ENCODE data around the gene ADGRL3. TPM values are rescaled to one million over a fixed set of nuclear protein-coding genes. Genes with fewer than 3 reads are reported as not detected.
"Not testable (repeated sequence)": the region's sequence is repeated elsewhere in the genome, so short reads cannot be mapped to it uniquely, and the experiment has no call there.

ADGRL3 gene
- total RNA-seq, 2 experiments from 2014 or later, result not detected

DNA sequence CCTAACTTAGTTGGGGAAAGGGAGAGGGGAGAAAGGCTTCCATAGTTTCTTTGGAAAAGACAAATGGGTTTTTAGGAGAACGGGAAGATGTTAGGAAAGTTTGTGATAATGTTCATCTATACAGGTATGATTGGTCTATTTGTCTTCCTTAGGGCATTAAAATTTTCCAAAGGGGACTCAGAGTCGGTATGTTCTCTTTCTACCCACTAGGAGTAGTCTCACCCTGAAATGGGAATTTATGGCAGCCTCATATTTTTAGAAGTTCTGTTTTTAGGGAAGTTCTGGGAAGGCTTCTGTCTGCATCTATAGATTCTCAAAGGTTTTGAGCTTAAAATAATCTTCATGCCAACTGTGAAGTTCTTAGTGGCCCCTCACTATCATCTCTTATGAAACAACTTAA is 637.3 kb downstream of the ADGRL3 start:
- intact Hi-C loops (cut with micrococcal nuclease), result no loop called here
- H3K36me3 Mint-ChIP-seq, result no peaks in the 10 kb centered on the region

DNA sequence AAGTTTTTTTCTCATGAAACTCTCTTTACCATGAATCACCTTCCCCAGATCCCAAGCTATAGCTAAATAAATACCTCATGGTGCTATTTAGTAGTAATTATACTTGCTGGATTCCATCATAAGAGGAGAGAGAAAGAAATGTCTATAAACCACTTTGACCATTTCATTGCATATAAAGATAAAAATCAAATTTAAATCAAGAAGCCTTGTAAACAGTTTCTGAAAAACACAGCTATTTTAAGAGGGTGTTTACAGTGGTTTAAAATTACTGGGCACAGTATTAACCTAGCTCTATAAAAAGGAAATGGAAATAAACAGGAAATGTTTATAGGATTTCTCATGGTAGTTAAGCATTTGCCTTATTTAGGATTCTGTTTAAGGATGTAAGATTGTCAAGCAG is 637.9 kb downstream of the ADGRL3 start:
- Mint-ChIP-seq H3K4me3 (no peak overlapping the region), H3K4me1 (ENCODE audit: low read depth) (no peaks in the 10 kb centered on the region), H3K27me3 (no peaks in the 10 kb centered on the region), H3K27ac (no peak overlapping the region), H3K36me3 (no peaks in the 10 kb centered on the region), H3K9me3 (peaks cover 4% of the 10 kb centered on the region)
- DNase-seq, result no peak
- intact Hi-C loops (cut with micrococcal nuclease), result no loop called here
- ChIA-PET CTCF (no interaction called here), POLR2A (no interaction called here)

More for the DNA sequence above, 637.3 kb downstream of the ADGRL3 start:
- no peak for DNase-seq
- Mint-ChIP-seq H3K9me3 (peaks cover 4% of the 10 kb centered on the region), H3K27ac (no peak overlapping the region), H3K27me3 (no peaks in the 10 kb centered on the region), H3K4me1 (ENCODE audit: low read depth) (no peaks in the 10 kb centered on the region), H3K4me3 (no peak overlapping the region)
- ChIA-PET POLR2A (no interaction called here), CTCF (no interaction called here)

DNA sequence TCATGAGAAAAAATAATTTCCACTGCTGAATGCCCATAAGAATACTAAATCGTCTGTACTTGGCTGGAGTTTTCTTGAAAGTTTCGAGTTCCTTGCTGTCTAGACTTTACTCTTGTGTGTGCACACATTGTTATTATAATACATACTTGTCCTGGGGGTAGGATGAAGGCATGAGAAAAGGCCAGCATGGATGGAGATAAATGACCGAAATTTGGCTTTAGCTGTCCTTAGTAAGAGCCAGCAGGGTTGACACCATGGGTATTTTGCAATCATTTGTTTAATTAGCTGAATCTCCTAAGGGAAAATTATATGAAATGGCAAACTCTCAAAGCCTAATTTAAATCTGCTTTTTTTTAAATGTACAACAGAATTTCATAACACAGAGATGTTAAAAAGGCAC is 641.6 kb downstream of the ADGRL3 start:
- Mint-ChIP-seq H3K36me3 (no peaks in the 10 kb centered on the region), H3K4me3 (no peak overlapping the region), H3K27me3 (no peaks in the 10 kb centered on the region), H3K9me3 (peaks cover 3% of the 10 kb centered on the region), H3K4me1 (ENCODE audit: low read depth) (no peaks in the 10 kb centered on the region), H3K27ac (no peak overlapping the region)
- intact Hi-C loops (cut with micrococcal nuclease), result no loop called here
- ChIA-PET CTCF (no interaction called here), POLR2A (no interaction called here)
- DNase-seq, result no peak

DNA sequence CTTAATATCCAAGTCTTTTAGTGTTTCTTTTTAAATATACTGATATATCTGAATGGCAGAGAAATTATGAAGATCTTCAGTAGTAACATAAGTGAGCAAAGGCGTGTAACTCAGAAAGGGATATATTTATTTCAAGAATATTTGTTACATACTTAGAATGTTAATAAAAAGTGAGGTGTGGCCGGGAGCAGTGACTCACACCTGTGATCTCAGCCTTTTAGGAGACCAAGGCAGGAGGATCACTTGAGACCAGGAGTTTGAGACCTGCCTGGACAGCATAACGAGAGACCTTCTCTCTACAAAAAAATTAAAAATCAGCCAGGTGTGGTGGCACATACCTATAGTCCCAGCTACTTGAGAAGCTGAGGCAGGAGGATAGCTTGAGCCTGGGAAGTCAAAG is 651.0 kb downstream of the ADGRL3 start:
- ChIA-PET POLR2A (no interaction called here), CTCF (no interaction called here)
- no peaks in the 10 kb centered on the region for H3K4me1 Mint-ChIP-seq (ENCODE audit: low read depth)
- H3K36me3 Mint-ChIP-seq, result no peaks in the 10 kb centered on the region
- intact Hi-C loops (cut with micrococcal nuclease), result no loop called here
- peaks cover 4% of the 10 kb centered on the region for H3K9me3 Mint-ChIP-seq
- H3K27ac Mint-ChIP-seq, result no peak overlapping the region
- H3K27me3 Mint-ChIP-seq, result no peaks in the 10 kb centered on the region
- H3K4me3 Mint-ChIP-seq, result no peak overlapping the region
- no peak for DNase-seq

DNA sequence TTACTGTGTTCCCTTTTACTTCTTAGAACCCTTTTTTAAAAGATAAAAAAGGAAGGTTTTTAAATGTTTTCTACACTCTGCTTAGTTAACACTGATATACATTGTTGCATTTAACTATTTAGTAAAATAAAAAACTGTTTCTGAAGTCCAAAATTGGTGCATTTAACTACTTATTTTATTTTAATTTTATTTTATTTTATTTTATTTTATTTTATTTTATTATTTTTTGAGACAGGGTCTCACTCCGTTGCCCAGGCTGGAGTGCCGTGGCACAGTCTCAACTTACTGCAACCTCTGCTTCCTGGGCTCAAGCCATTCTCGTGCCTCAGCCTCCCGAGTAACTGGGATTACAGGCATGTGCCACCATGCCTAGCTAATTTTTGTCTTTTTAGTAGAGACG is 652.0 kb downstream of the ADGRL3 start:
- POLR2A ChIA-PET; H3K9me3 Mint-ChIP-seq; H3K27me3 Mint-ChIP-seq; CTCF ChIA-PET; DNase-seq; H3K27ac Mint-ChIP-seq; H3K36me3 Mint-ChIP-seq; H3K4me3 Mint-ChIP-seq; H3K4me1 Mint-ChIP-seq (ENCODE audit: low read depth); intact Hi-C loops (cut with micrococcal nuclease): not testable (repeated sequence)

DNA sequence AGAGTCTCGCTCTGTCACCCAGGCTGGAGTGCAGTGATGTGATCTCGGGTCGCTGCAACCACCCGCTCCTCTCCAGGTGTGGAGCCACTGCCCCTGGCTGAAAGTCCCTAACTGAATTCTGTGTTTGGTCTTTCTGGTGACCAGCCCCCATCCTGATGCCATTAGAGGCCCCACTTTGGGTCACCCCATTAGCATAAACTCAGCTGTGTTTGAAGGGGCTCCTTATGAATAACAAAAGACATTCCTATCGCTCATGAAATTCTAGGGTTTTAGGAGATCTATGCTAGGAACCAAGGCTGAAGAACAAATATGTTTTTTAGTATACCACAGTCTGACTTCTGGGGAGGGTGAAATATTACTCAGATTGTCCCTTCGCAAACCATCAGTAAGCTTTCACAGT is 652.9 kb downstream of the ADGRL3 start:
- ChIA-PET CTCF (no interaction called here), POLR2A (no interaction called here)
- no peaks in the 10 kb centered on the region for H3K4me1 Mint-ChIP-seq (ENCODE audit: low read depth)
- H3K36me3 Mint-ChIP-seq, result no peaks in the 10 kb centered on the region
- no peaks in the 10 kb centered on the region for H3K27me3 Mint-ChIP-seq
- intact Hi-C loops (cut with micrococcal nuclease), result no loop called here
- H3K4me3 Mint-ChIP-seq, result no peak overlapping the region
- H3K9me3 Mint-ChIP-seq, result peaks cover 8% of the 10 kb centered on the region
- no peak for DNase-seq
- no peak overlapping the region for H3K27ac Mint-ChIP-seq

DNA sequence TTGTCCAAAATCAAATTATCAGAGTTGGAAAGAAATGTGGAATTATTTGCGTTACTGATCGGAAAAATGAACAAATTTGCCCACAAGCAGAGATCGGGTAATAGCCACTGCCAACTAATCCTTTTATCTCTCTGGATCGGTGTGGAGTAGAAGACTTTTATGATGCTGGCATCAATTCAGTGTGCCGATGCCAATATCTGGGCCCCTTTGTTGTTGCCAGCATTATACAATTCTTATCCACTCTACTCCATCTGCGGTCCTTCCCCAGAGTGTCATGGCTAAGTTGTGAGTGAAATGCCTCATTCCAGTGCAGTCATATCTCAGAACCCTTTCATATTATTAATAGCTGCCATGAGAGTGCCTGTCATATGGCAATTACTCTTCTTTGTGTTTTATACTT is 660.2 kb downstream of the ADGRL3 start:
- Mint-ChIP-seq H3K27ac (no peak overlapping the region), H3K9me3 (peaks cover 10% of the 10 kb centered on the region), H3K4me1 (ENCODE audit: low read depth) (no peaks in the 10 kb centered on the region), H3K27me3 (no peaks in the 10 kb centered on the region), H3K36me3 (peaks cover 3% of the 10 kb centered on the region), H3K4me3 (no peak overlapping the region)
- ChIA-PET POLR2A (no interaction called here), CTCF (no interaction called here)
- intact Hi-C loops (cut with micrococcal nuclease), result no loop called here
- DNase-seq, result no peak

DNA sequence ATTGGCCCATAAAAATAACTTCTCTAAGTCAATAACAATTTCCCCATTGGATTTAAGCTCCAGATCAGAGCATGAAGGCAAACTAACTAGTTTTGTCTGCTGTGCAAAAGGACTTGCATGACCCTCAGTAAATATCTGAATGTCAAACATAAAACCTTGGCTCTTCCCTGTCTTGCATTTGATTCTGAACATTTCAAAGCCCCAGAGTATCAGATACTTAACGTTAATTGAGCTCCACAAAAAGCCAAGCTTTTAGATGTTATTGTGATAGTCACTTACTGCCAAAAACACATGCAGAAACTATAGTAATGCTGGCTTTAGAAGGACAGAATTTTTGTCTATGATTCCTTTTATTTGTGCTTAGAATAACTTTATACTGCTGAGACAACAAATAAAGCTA is 664.2 kb downstream of the ADGRL3 start:
- no peaks in the 10 kb centered on the region for H3K4me1 Mint-ChIP-seq (ENCODE audit: low read depth)
- ChIA-PET POLR2A (interaction anchor here (1.0 kb wide), 1 partner anchor 22 kb away, joined by 3 read pairs; no protein-coding TSS in a partner anchor), CTCF (no interaction called here)
- peaks cover 3% of the 10 kb centered on the region for H3K36me3 Mint-ChIP-seq
- no peak for DNase-seq
- no peaks in the 10 kb centered on the region for H3K27me3 Mint-ChIP-seq
- H3K4me3 Mint-ChIP-seq, result no peak overlapping the region
- H3K27ac Mint-ChIP-seq, result no peak overlapping the region
- H3K9me3 Mint-ChIP-seq, result peaks cover 9% of the 10 kb centered on the region
- intact Hi-C loops (cut with micrococcal nuclease), result no loop called here

DNA sequence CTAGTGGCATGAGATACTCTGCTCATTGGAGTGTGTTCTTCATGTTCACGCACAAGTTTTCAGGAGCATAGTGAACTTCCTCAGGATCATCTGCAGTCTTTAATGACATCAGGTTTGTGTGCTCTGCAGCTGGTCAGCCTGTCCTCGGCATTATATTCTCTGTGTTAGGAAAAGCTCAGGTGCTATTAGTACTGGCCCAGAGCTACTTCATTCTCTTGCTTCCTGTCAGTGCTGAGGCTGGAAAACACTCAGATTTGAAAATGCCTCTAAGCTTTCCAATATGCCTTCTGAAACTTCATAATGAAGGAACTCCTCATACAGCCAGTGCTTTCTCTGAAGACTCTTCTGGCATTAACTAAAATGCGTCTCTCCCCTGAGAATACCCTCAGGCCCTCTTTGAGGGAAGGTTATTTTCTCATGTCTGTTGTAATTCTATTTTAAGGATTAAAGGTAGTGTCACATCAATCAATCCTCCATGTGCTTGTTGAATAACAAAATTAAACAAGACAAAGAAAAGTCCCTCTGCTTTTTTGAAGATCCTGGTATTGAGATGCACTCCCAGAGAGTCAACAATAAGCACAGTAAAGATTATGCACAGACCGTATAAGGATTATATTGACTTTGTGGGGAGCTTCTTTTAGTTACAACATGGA is 666.4 kb downstream of the ADGRL3 start:
- POLR2A ChIA-PET, result no interaction called here
- H3K4me1 Mint-ChIP-seq (ENCODE audit: low read depth), result no peaks in the 10 kb centered on the region
- CTCF ChIA-PET, result no interaction called here
- no peak for DNase-seq
- H3K9me3 Mint-ChIP-seq, result peaks cover 6% of the 10 kb centered on the region
- no peaks in the 10 kb centered on the region for H3K27me3 Mint-ChIP-seq
- peaks cover 2% of the 10 kb centered on the region for H3K36me3 Mint-ChIP-seq
- H3K4me3 Mint-ChIP-seq, result no peak overlapping the region
- H3K27ac Mint-ChIP-seq, result no peak overlapping the region
- intact Hi-C loops (cut with micrococcal nuclease), result no loop called here

DNA sequence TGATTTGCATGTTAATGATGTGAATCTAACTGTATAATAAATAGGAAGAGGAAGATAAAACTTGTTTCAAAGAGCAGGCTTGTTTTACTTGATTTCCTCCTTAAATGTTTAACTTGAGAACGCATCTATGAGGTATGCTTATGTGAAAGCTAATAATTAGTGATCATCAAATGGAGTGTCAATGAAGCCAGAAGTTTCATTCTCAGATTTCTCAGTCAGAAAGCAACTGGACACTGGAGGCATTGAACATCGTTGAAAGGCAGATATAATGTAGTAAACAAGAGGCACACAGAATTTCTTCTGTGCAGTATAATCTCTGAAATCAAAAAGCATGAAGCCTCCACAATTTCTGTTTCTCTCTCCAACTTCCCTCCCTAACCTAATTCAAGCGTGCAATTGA is 672.9 kb downstream of the ADGRL3 start:
- Mint-ChIP-seq H3K4me3 (no peak overlapping the region), H3K4me1 (ENCODE audit: low read depth) (no peaks in the 10 kb centered on the region), H3K36me3 (no peaks in the 10 kb centered on the region), H3K9me3 (peaks cover 10% of the 10 kb centered on the region), H3K27ac (no peak overlapping the region), H3K27me3 (no peaks in the 10 kb centered on the region)
- ChIA-PET CTCF (no interaction called here), POLR2A (no interaction called here)
- intact Hi-C loops (cut with micrococcal nuclease), result no loop called here
- no peak for DNase-seq

DNA sequence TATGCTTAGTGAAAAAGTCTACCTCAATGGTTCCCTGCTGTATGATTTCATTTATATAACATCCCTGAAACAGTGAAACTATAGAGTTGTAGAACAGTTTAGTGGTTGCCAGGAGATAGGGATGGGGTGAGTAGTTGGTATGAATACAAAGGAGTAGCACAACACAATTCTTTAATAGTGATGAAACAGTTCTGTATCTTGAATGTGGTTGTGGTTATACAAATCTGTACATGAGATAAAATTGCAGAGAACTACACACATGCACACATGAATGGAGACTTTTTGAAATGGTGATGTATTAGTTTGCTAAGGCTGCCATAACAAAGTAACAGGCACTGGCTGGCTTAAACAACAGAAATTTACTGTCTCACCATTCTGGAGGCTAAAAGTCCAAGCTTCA is 677.1 kb downstream of the ADGRL3 start:
- ChIA-PET POLR2A (no interaction called here), CTCF (no interaction called here)
- H3K9me3 Mint-ChIP-seq, result peaks cover 6% of the 10 kb centered on the region
- DNase-seq, result no peak
- H3K4me3 Mint-ChIP-seq, result no peak overlapping the region
- intact Hi-C loops (cut with micrococcal nuclease), result no loop called here
- H3K36me3 Mint-ChIP-seq, result no peaks in the 10 kb centered on the region
- H3K4me1 Mint-ChIP-seq (ENCODE audit: low read depth), result no peaks in the 10 kb centered on the region
- no peaks in the 10 kb centered on the region for H3K27me3 Mint-ChIP-seq
- no peak overlapping the region for H3K27ac Mint-ChIP-seq

DNA sequence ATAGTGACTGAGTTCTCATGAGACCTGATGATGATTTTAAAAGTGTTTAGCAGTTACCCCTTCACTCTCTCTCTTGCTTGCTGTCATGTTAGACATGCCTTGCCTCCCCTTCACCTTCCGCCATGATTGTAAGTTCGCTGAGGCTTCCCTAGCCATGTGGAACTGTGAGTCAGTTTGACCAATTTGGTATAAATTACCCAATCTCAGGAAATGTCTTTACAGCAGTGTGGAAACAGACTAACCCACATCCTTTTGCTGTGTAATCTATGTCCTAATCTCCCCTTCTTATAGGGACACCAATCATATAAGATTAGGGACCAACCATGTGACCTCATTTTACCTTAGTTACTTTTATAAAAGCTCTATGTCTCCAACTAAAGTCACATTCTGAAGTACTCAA is 677.8 kb downstream of the ADGRL3 start:
- intact Hi-C loops (cut with micrococcal nuclease), result no loop called here
- Mint-ChIP-seq H3K27ac (no peak overlapping the region), H3K4me1 (ENCODE audit: low read depth) (no peaks in the 10 kb centered on the region), H3K36me3 (no peaks in the 10 kb centered on the region), H3K9me3 (peaks cover 8% of the 10 kb centered on the region), H3K27me3 (no peaks in the 10 kb centered on the region), H3K4me3 (no peak overlapping the region)
- ChIA-PET CTCF (no interaction called here), POLR2A (no interaction called here)
- no peak for DNase-seq

DNA sequence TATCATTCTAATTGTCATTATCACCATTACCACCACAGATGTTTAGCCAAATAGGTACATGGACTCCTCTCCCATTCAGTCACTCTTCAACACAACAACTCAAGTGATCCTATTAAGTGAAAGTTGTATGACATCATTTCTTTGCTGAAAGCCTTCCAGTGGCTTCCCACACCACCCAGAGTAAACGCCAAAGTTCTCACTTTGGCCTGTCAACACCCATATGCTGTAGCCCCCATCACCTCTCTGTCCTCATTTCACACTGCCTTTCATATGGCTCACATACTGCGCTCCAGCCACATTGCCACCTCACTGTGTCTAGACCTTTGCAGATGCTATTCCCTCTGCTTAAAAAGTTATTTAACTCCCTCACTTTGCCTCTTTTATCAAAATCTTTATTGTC is 682.3 kb downstream of the ADGRL3 start:
- intact Hi-C loops (cut with micrococcal nuclease), result no loop called here
- H3K27ac Mint-ChIP-seq, result no peak overlapping the region
- no peaks in the 10 kb centered on the region for H3K36me3 Mint-ChIP-seq
- DNase-seq, result no peak
- H3K4me3 Mint-ChIP-seq, result no peak overlapping the region
- ChIA-PET POLR2A (no interaction called here), CTCF (no interaction called here)
- no peaks in the 10 kb centered on the region for H3K4me1 Mint-ChIP-seq (ENCODE audit: low read depth)
- peaks cover 6% of the 10 kb centered on the region for H3K9me3 Mint-ChIP-seq
- H3K27me3 Mint-ChIP-seq, result no peaks in the 10 kb centered on the region

DNA sequence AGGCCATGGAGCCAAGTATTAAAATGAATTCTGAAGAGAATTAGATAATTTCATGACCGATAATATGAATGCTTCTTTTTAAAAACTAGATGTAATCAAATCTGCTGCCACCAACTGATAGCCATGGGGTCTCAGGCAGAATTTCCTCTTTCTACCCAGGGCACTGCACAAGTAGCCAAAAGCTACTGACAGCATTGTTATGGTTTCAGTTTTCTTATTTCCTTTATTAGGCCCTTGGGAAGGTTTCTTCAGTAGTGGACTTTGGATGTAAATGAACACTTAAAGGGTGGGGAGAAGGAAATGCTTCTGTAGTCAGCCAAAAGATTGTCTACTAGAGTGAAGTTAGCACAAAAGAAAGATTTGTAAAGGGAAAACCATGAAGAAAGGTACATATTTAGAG is 686.0 kb downstream of the ADGRL3 start:
- CTCF ChIA-PET, result no interaction called here
- H3K36me3 Mint-ChIP-seq, result no peaks in the 10 kb centered on the region
- POLR2A ChIA-PET, result no interaction called here
- H3K27ac Mint-ChIP-seq, result no peak overlapping the region
- DNase-seq, result no peak
- no peak overlapping the region for H3K4me3 Mint-ChIP-seq
- H3K9me3 Mint-ChIP-seq, result peaks cover 4% of the 10 kb centered on the region
- no peaks in the 10 kb centered on the region for H3K4me1 Mint-ChIP-seq (ENCODE audit: low read depth)
- no peaks in the 10 kb centered on the region for H3K27me3 Mint-ChIP-seq
- intact Hi-C loops (cut with micrococcal nuclease), result no loop called here

Data from activated CD4-positive, alpha-beta memory T cell treated with anti-CD3 and anti-CD28 coated beads for 36 hours (primary cell).